ENCODE results near the gene GAREM1. TPM values are rescaled to one million over a fixed set of nuclear protein-coding genes. Genes with fewer than 3 reads are reported as not detected.

Gene GAREM1
- total and polyA plus RNA-seq, 9 of the 15 experiments (the other 6 are each of a cell fraction or from before 2014, with no cell fraction given): 0.03 to 0.33 (median 0.07) TPM; not detected in 1

DNA sequence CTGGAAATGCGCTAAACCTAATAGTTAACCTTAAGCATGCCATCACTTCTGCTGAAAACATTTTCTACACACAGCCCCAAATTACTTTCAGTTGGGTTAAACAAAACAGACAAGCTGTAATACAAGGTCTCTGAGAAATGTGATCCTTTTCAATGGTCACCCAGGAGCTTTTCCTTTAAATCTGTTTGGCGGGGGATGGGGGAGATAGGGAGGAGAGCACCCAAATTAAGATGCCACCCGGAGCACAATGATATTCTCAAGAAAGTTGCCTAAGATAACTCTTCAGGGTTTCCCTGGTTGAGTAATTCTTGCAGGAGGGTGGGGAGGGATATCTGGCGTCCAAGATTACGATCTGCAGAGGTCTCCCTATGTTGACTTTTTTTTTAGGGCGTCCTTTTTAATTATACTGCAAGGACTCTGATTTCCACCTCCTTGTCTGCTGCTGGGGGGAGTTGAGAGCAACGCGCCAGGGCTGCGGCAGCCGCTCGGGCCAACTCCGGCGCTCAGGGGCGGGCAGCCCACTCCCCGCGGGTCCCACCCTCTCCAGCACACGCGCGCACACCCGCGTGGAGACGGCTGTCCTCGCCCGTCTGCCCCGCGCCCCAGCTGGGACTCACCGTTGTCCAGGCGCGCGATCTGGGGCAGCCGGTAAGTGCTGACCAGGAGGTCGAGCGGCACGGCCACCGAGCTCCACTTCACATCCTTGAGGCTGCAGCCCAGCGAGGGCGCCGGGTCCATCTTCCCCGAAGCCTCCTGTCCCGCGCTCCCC is 807 bp downstream of the GAREM1 start (continued):
- no peak for TF ChIP-seq CGGBP1 (CRISPR knock-in tag; IDR thresholded peaks at IDR 0.05)
- TF ChIP-seq, protein P1, sequence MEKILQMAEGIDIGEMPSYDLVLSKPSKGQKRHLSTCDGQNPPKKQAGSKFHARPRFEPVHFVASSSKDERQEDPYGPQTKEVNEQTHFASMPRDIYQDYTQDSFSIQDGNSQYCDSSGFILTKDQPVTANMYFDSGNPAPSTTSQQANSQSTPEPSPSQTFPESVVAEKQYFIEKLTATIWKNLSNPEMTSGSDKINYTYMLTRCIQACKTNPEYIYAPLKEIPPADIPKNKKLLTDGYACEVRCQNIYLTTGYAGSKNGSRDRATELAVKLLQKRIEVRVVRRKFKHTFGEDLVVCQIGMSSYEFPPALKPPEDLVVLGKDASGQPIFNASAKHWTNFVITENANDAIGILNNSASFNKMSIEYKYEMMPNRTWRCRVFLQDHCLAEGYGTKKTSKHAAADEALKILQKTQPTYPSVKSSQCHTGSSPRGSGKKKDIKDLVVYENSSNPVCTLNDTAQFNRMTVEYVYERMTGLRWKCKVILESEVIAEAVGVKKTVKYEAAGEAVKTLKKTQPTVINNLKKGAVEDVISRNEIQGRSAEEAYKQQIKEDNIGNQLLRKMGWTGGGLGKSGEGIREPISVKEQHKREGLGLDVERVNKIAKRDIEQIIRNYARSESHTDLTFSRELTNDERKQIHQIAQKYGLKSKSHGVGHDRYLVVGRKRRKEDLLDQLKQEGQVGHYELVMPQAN (IDR thresholded peaks at IDR 0.05; ENCODE audit: borderline replicate concordance): no peak
- TF ChIP-seq ZNF354B (CRISPR knock-in tag; IDR thresholded peaks at IDR 0.05): no peak

DNA sequence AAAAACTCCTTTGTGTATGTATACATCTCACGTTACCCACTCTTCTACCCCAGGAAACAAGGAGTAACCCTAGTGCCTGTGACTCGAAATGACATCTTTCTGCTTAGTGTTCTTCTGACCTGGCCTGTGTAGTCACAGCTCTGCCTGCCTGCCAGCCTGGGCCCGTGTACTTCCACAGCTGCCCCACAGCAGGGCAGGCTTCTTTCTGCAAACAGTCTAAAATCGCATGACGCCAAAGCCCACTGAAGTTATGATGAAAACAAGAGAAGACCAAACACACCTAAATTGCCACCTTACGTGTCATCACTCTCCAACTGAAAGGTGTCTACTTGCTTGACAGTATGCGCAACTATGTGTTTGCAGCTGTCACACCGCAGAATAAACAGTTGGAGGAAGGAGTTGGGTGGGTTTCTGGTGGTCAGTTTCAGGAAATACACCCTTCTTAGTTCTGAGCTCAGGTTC is 1.5 kb downstream of the GAREM1 start:
- Histone ChIP-seq H3K27me3 (ENCODE audit: control insufficient read depth in 2 of 2, insufficient read depth in 2 of 2, low read length in 2 of 2) (peaks cover 16% of the 10 kb centered on the region in 2 experiments), H3K36me3 (ENCODE audit: control insufficient read depth, insufficient read depth, low read length) (no peaks in the 10 kb centered on the region), H3K4me3 (no peak overlapping the region), H2AFZ (ENCODE audit: low read depth, low read length) (no peak overlapping the region), H3K4me2 (ENCODE audit: insufficient read depth, low read length) (no peak overlapping the region), H3K9ac (ENCODE audit: insufficient read depth in 1 of 2, low read depth in 2 of 2, low read length in 2 of 2) (no peak overlapping the region), H4K20me1 (replicated peaks; ENCODE audit: control insufficient read depth, insufficient read depth, low read length) (peaks cover 4% of the 10 kb centered on the region; the same call in 1 of the 2 replicates), H3K4me1 (replicated peaks in 1 of 2; ENCODE audit: control insufficient read depth in 2 of 2, insufficient read depth in 2 of 2, low read length in 2 of 2) (peaks cover 11 to 14% of the 10 kb centered on the region in 2 experiments; a peak in 4 of 5 replicates), H3K79me2 (ENCODE audit: control insufficient read depth, insufficient read depth, low read length) (no peaks in the 10 kb centered on the region), H3K27ac (ENCODE audit: extremely low read depth, low read depth, low read length) (no peak overlapping the region), H3K9me1 (ENCODE audit: control insufficient read depth, insufficient read depth, low read length) (no peaks in the 10 kb centered on the region), H3K9me3 (replicated peaks; ENCODE audit: control insufficient read depth, insufficient read depth, low read depth, low read length) (no peaks in the 10 kb centered on the region)
- POLR2A ChIA-PET: interaction anchor here (0.8 kb wide), 1 partner anchor 9 kb away, joined by 3 read pairs; no protein-coding TSS in a partner anchor
- ATAC-seq: no peak
- CTCF ChIA-PET (ENCODE audit: low intra/inter-chr PET ratio): no interaction called here
- no TSS peak for BruUV-seq (replicated peaks)
- intact Hi-C loops (cut with micrococcal nuclease): no loop called here
- no peak for FAIRE-seq
- in situ Hi-C loops (cut with MboI): no loop called here
- 31% methylated on average over 8 of the region's 8 CpGs for WGBS (ENCODE audit: insufficient coverage, low coverage, missing lambda C conversion rate)
- TF ChIP-seq MECOM (CRISPR knock-in tag; IDR thresholded peaks at IDR 0.05) (no peak), TEAD2 (tag; IDR thresholded peaks at IDR 0.05) (no peak)
- DNase-seq (ENCODE audit: extremely low read depth in 1 of 4, low spot score in 3 of 4): peak in 1 of 4 experiments; percentile 4
